HEK293T (cell line): Measurements from ENCODE around the gene RER1.

Experiments
- CTCF ChIA-PET: fragments of 350-600 bp; formaldehyde crosslinking; extraction: SDS; loops from one replicate; lab custom pipeline; 2021; ENCODE audit warnings: antibody characterized with exemption, inconsistent platforms; lab: Yijun Ruan, JAX
- POLR2A ChIA-PET: fragments of 350-600 bp; formaldehyde crosslinking; extraction: SDS; loops from one replicate; lab custom pipeline; 2020; ENCODE audit warnings: antibody characterized with exemption, inconsistent platforms; lab: Yijun Ruan, JAX
- DNase-seq: peaks from one replicate; pipeline ENCODE4 v3.0.0; 2012; ENCODE audit warnings: mixed read lengths; ENCODE audit errors: extremely low spot score
- ARNT ChIP-seq: fragments of 450-650 bp; IDR thresholded peaks from 2 replicates; pipeline ENCODE4 v1.6.1; 2017; ENCODE audit warnings: mild to moderate bottlenecking
- BHLHE40 ChIP-seq: fragments of 450-650 bp; IDR thresholded peaks from 2 replicates; pipeline ENCODE4 v1.6.1; 2016; ENCODE audit warnings: mild to moderate bottlenecking, moderate library complexity, borderline replicate concordance
- CTBP1 ChIP-seq: fragments of 450-650 bp; IDR thresholded peaks from 2 replicates; pipeline ENCODE4 v1.6.1; 2016; ENCODE audit warnings: borderline replicate concordance
- ELF4 ChIP-seq: fragments of 450-650 bp; IDR thresholded peaks from 2 replicates; pipeline ENCODE4 v1.6.1; 2017; ENCODE audit warnings: antibody characterized with exemption
- FOXA1 ChIP-seq: fragments of 450-650 bp; IDR thresholded peaks from 2 replicates; pipeline ENCODE4 v1.6.1; 2016; ENCODE audit warnings: mild to moderate bottlenecking
- FOXK2 ChIP-seq: fragments of 450-650 bp; IDR thresholded peaks from 2 replicates; pipeline ENCODE4 v1.6.1; 2016; ENCODE audit warnings: mild to moderate bottlenecking
- FOXM1 ChIP-seq: fragments of 450-650 bp; IDR thresholded peaks from 2 replicates; pipeline ENCODE4 v1.6.1; 2017; ENCODE audit warnings: mild to moderate bottlenecking, borderline replicate concordance
- HDGF ChIP-seq: fragments of 450-650 bp; IDR thresholded peaks from 2 replicates; pipeline ENCODE4 v1.6.1; 2017; ENCODE audit warnings: antibody characterized with exemption, borderline replicate concordance
- L3MBTL2 ChIP-seq: fragments of 450-650 bp; conservative IDR thresholded peaks from 2 replicates; pipeline ENCODE4 v1.6.1; 2016; ENCODE audit warnings: mild to moderate bottlenecking
- LEF1 ChIP-seq: fragments of 450-650 bp; IDR thresholded peaks from 2 replicates; pipeline ENCODE4 v1.6.1; 2017; ENCODE audit warnings: mild to moderate bottlenecking, borderline replicate concordance
- NFRKB ChIP-seq: fragments of 450-650 bp; IDR thresholded peaks from 2 replicates; pipeline ENCODE4 v1.6.1; 2016; ENCODE audit warnings: mild to moderate bottlenecking, moderate library complexity
- SP1 ChIP-seq: fragments of 450-650 bp; IDR thresholded peaks from 2 replicates; pipeline ENCODE4 v1.6.1; 2017
- SUZ12 ChIP-seq: fragments of 450-650 bp; IDR thresholded peaks from 2 replicates; pipeline ENCODE4 v1.6.1; 2016; ENCODE audit warnings: mild to moderate bottlenecking
- TARDBP ChIP-seq: fragments of 450-650 bp; IDR thresholded peaks from 2 replicates; pipeline ENCODE4 v1.6.1; 2016
- ZNF384 ChIP-seq: fragments of 450-650 bp; IDR thresholded peaks from 2 replicates; pipeline ENCODE4 v1.6.1; 2016
- TF ChIP-seq, protein P1 (sequence below): fragments of 450-650 bp; IDR thresholded peaks from 2 replicates; pipeline ENCODE4 v1.6.1; 2016

The RER1 gene

DNA sequence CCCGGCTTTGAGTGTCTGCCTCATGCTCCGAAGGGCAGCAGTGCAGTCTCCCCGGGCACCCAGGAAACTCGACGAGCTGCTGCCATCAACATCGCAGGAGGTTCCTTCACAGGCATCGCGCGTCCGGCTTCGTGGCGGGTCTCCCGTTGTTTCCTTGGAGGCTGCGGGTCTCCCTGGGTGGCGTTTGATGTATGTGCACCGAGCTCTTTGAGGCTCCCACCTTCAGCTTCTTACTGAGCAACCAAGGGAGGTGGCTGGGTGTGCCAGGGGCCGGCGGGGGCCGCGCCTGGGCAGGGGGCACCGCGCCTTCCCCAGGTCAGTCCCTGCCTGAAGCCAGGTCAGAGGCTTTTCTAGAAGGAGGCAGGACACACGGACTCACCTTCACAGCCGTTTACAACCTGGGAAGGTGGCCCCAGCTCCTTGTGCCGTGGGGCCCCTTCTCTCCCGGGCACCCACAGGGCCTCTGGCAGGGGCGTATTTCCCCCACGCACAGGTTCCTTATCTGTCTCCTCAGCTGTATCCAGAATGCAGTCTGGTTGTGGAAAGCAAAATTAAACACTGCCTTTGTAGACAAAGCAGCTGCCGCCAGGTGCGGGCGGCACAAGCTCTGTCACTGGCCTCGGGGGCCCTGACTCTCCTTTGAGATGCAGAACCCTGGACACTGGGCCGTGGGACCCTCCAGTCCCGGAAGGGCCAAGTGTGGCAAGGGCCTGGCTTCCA, 42.5 kb downstream of the RER1 start:
- no peak for DNase-seq
- CTCF ChIA-PET: interaction anchor here (1.1 kb wide), 2 partner anchors 13 to 19 kb away, joined by 3 read pairs; no protein-coding TSS in a partner anchor
- POLR2A ChIA-PET: no interaction called here
- no peak for TF ChIP-seq SUZ12
- TF ChIP-seq FOXA1: no peak
- TF ChIP-seq ZNF384: no peak
- no peak for TF ChIP-seq HDGF
- no peak for TF ChIP-seq L3MBTL2
- no peak for TF ChIP-seq ELF4
- TF ChIP-seq, protein P1, sequence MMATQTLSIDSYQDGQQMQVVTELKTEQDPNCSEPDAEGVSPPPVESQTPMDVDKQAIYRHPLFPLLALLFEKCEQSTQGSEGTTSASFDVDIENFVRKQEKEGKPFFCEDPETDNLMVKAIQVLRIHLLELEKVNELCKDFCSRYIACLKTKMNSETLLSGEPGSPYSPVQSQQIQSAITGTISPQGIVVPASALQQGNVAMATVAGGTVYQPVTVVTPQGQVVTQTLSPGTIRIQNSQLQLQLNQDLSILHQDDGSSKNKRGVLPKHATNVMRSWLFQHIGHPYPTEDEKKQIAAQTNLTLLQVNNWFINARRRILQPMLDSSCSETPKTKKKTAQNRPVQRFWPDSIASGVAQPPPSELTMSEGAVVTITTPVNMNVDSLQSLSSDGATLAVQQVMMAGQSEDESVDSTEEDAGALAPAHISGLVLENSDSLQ: no peak
- TF ChIP-seq CTBP1: no peak

DNA sequence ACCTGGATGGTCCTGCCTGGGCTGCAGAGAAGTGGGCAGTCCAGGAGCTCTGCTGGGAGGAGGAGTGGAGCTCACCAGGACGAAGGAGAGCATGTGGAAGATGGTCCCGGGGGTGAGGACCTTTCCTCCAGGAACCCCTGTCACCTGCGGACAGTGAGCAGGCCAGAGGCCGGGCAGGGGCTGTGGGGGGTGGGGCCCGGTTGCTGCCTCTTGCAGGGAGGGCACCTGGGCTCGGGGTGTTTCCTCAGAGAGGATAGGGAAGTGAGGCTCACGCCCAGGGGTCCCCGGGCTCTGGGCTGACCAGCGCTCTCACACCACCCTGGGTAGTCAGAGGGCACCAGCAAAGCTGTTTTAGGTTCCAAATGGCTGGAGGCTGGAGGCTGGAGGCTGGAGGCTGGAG, 43.5 kb downstream of the RER1 start:
- CTCF ChIA-PET: interaction anchor here (1.1 kb wide), 1 partner anchor 20 kb away, joined by 3 read pairs; no protein-coding TSS in a partner anchor
- POLR2A ChIA-PET: no interaction called here
- TF ChIP-seq HDGF (no peak), LEF1 (no peak), FOXK2 (no peak), ARNT (no peak), ZNF384 (no peak), L3MBTL2 (no peak), NFRKB (no peak), ELF4 (no peak), FOXA1 (no peak)
- DNase-seq: no peak

DNA sequence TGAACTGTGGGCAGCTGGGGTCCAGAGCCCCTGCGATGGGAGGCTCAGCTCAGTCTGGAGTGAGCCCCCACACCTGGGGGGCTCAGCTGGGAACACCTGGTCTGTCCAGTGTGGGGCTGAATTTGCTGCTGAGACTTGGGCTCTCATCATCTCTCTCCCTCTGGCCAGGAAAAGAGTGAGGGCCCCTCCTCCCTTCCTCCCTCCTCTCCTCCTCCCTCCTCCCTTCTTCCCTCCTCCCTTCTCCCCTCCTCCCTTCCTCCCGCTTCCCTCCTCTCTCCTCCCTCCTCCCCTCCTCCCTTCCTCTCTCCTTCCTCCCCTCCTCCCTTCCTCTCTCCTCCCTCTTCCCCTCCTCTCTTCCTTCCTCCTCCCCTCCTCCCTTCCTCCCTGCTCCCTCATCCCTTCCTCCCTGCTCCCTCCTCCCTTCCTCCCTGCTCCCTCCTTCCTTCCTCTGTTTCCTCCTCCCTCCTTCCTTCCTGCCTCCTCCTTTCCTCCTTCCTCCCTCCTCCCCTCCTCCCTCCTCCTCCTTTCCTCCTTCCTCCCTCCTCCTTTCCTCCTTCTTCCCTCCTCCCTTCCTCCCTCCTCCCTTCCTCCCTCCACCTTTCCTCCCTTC, 44.2 kb downstream of the RER1 start:
- ChIA-PET CTCF (no interaction called here), POLR2A (no interaction called here)
- TF ChIP-seq ZNF384 (no peak), HDGF (no peak), FOXM1 (no peak), FOXK2 (no peak), FOXA1 (no peak), NFRKB (no peak), ARNT (no peak), CTBP1 (no peak), L3MBTL2 (no peak), TARDBP (no peak), ELF4 (no peak), LEF1 (no peak), BHLHE40 (no peak)
- TF ChIP-seq, protein P1: no peak
- DNase-seq: no peak

DNA sequence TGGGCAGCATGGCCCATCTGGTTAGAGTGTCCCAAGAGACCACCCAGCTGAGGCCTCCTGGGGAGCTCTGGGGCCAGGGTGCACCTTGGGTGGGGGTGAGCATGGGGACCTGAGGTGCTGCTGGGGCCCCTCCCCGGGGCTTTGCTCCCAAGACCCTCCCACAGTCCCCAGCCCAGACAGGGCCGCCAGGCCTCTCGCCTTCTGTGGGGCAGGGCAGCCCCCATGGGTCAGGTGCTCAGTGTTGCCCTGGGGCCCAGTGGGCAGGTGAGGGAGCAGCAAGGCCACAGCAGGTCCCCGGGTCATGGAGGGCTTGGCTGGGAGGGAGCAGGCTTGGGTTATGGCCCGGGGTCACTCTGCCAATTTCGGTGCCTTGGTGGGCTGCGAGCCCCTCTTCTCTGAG, 45.2 kb downstream of the RER1 start:
- ChIA-PET CTCF (no interaction called here), POLR2A (no interaction called here)
- no peak for DNase-seq
- TF ChIP-seq CTBP1 (no peak), ELF4 (no peak), SUZ12 (no peak), TARDBP (no peak), BHLHE40 (no peak), HDGF (no peak), ZNF384 (no peak), L3MBTL2 (no peak), SP1 (no peak), ARNT (no peak), LEF1 (no peak), FOXA1 (no peak)
- TF ChIP-seq, protein P1: no peak

DNA sequence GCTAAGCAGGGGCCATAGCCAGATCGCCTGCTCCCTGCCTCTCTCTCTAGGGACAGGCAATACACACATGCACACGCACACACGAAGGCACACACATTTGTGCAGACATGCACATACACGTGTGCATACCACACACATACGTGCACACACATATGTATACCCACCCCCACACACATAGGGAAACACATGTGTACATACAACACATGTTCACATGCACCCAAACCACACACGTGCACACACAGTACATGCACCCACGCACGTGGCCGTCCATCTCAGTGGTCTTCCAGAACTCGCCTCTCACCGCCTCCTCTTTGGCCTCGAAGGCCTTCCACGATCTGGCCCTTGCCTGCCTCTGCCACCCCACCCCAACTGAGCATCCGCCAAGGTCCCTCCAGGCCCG, 46.0 kb downstream of the RER1 start:
- TF ChIP-seq HDGF (no peak), FOXM1 (no peak), TARDBP (no peak), L3MBTL2 (no peak), NFRKB (no peak), SP1 (no peak), FOXK2 (no peak), FOXA1 (no peak), SUZ12 (no peak), ZNF384 (no peak), LEF1 (no peak), BHLHE40 (no peak), ARNT (no peak)
- TF ChIP-seq, protein P1: no peak
- DNase-seq: no peak
- ChIA-PET POLR2A (no interaction called here), CTCF (no interaction called here)
